Stomach (tissue), 9 donors: ENCODE measurements around the gene SPAG6. TPM values are rescaled to one million over a fixed set of nuclear protein-coding genes. Genes with fewer than 3 reads are reported as not detected.
"Not testable (repeated sequence)": the region's sequence is repeated elsewhere in the genome, so short reads cannot be mapped to it uniquely, and the experiment has no call there.

Experiments used
- DNase-seq, 2 donors: peaks; one replicate each; pipeline versions ENCODE4 v3.0.0 to v3.0.0-alpha.2; 2013 to 2019
- H3K27ac ChIP-seq, 5 donors: fragments of 200-600 bp in 4 of 5; sonication (generic) in 4 of 5; one replicate each; pipeline ENCODE4 v1.5.1; 2013 to 2019; ENCODE audit warnings: mild to moderate bottlenecking in 1 of 5, moderate library complexity in 1 of 5
- H3K27me3 ChIP-seq, 3 donors: fragments of 200-600 bp; sonication (generic); one replicate each; pipeline ENCODE4 v1.5.1; 2017 to 2019; ENCODE audit warnings: mixed run types in 1 of 3
- H3K36me3 ChIP-seq, 4 donors: fragments of 200-600 bp; sonication (generic); 1 replicate in 3 of 4; 2 replicates in 1 of 4; pipeline ENCODE4 v1.5.1; 2016 to 2019
- H3K4me1 ChIP-seq, 4 donors: fragments of 200-600 bp; sonication (generic); one replicate each; pipeline ENCODE4 v1.5.1; 2016 to 2019
- H3K4me3 ChIP-seq, 4 donors: fragments of 200-600 bp; sonication (generic) in 3 of 4; one replicate each; pipeline ENCODE4 v1.5.1; 2016 to 2019; ENCODE audit warnings: mild to moderate bottlenecking in 1 of 4
- H3K9me3 ChIP-seq, 4 donors: fragments of 200-600 bp; sonication (generic); one replicate each; pipeline ENCODE4 v1.5.1; 2016 to 2019
- CTCF ChIP-seq, 7 experiments: fragments of 450-650 bp in 4 of 7; fragments of 200-600 bp in 3 of 7; sonication (generic) in 3 of 7; IDR thresholded peaks; one replicate each; pipeline ENCODE4 v1.5.1; 2016 to 2019; ENCODE audit warnings: antibody characterized with exemption in 7 of 7, control low read depth in 2 of 7, mild to moderate bottlenecking in 1 of 7
- EP300 ChIP-seq: sonication (generic); formaldehyde crosslinking; IDR thresholded peaks from one replicate; pipeline ENCODE4 v1.6.1; 2017; ENCODE audit warnings: antibody characterized with exemption
- POLR2A ChIP-seq, 4 donors: fragments of 450-650 bp; IDR thresholded peaks; one replicate each; pipeline ENCODE4 v1.6.1; 2016; ENCODE audit warnings: antibody characterized with exemption in 4 of 4, control low read depth in 2 of 4, mild to moderate bottlenecking in 1 of 4, moderate library complexity in 1 of 4
- POLR2AphosphoS5 ChIP-seq, 3 donors: sonication (generic); formaldehyde crosslinking; IDR thresholded peaks; one replicate each; pipeline ENCODE4 v1.6.1; 2016; ENCODE audit warnings: antibody characterized with exemption in 3 of 3
- WGBS, 5 donors: extraction: QIAGEN DNeasy Blood & Tissue Kit in 3 of 5; methylation state at CpG; one replicate each; pipeline versions ENCODE4 v1.1.5 to v1.1.7; 2013 to 2018; 5-methylcytosine and 5-hydroxymethylcytosine counted together
- intact Hi-C: fragments of 100-400 bp; cut with DNase I; formaldehyde crosslinking; loops from one replicate; pipeline ENCODE4 v1.15.1; 2023; ENCODE audit warnings: low total_unique reads
- polyA plus RNA-seq, 3 donors: library from polyadenylated mRNA; stranded (reverse); fragments of 200-250 nt; gene quantifications; one replicate each; pipeline ENCODE4 v1.2.3, GENCODE V29; 2013
- total RNA-seq, 5 donors: library from RNA; depleted of rRNA; stranded (reverse); fragments of >200 nt; gene quantifications; one replicate each; pipeline versions ENCODE4 v1.1.0 to v1.2.3, GENCODE V29; 2014 to 2016
- donor health status: healthy with polysubstance abuse.
- donor health status: Bipolar disorder and iron deficiency.
- donor health status: healthy.

Gene SPAG6
- total and polyA plus RNA-seq, 8 donors = not detected

- TF ChIP-seq POLR2AphosphoS5 (IDR thresholded peaks at IDR 0.05) = no peak
- TF ChIP-seq CTCF (IDR thresholded peaks at IDR 0.05) = no peak
- no peak for TF ChIP-seq EP300
- no peak for TF ChIP-seq POLR2A (IDR thresholded peaks at IDR 0.05)
- Histone ChIP-seq H3K4me3 (no peak overlapping the region), H3K27me3 (no peaks in the 10 kb centered on the region), H3K4me1 (no peaks in the 10 kb centered on the region), H3K27ac (no peak overlapping the region), H3K36me3 (no peaks in the 10 kb centered on the region), H3K9me3 (no peaks in the 10 kb centered on the region)
- no peak for DNase-seq
- intact Hi-C loops = no loop called here
- 83 to 91% (median 84%) methylated on average over 4 of the region's 4 CpGs for WGBS, 5 donors
These were observed 11.1 kb downstream of the SPAG6 start for GRCh38 chr10:22356324-22356873.

GRCh38 chr10:22357770-22358169 lies 12.5 kb downstream of the SPAG6 start:
- H3K4me3 ChIP-seq, DNase-seq, H3K36me3 ChIP-seq, H3K4me1 ChIP-seq, H3K9me3 ChIP-seq, intact Hi-C loops, H3K27ac ChIP-seq, H3K27me3 ChIP-seq: not testable (repeated sequence)
- WGBS, 5 donors = 90 to 100% (median 91%) methylated on average over 3 of the region's 4 CpGs

- H3K27ac ChIP-seq = no peak overlapping the region
- 87 to 98% (median 91%) methylated on average over 6 of the region's 6 CpGs for WGBS, 5 donors
- no peaks in the 10 kb centered on the region for H3K27me3 ChIP-seq
- no peaks in the 10 kb centered on the region for H3K36me3 ChIP-seq
- no peak overlapping the region for H3K4me3 ChIP-seq
- no peaks in the 10 kb centered on the region for H3K9me3 ChIP-seq
- H3K4me1 ChIP-seq = no peaks in the 10 kb centered on the region
- TF ChIP-seq CTCF (IDR thresholded peaks at IDR 0.05) = no peak
- TF ChIP-seq POLR2AphosphoS5 (IDR thresholded peaks at IDR 0.05) = no peak
- no peak for TF ChIP-seq EP300
- no peak for TF ChIP-seq POLR2A (IDR thresholded peaks at IDR 0.05)
- no peak for DNase-seq
- intact Hi-C loops = no loop called here
These were observed 18.0 kb downstream of the SPAG6 start for GRCh38 chr10:22363305-22363704.

- Histone ChIP-seq H3K27ac (no peak overlapping the region), H3K36me3 (no peaks in the 10 kb centered on the region), H3K4me3 (no peak overlapping the region), H3K27me3 (no peaks in the 10 kb centered on the region), H3K4me1 (no peaks in the 10 kb centered on the region), H3K9me3 (no peaks in the 10 kb centered on the region)
- intact Hi-C loops = no loop called here
- no peak for TF ChIP-seq CTCF (IDR thresholded peaks at IDR 0.05)
- TF ChIP-seq POLR2AphosphoS5 (IDR thresholded peaks at IDR 0.05) = no peak
- no peak for TF ChIP-seq EP300
- TF ChIP-seq POLR2A (IDR thresholded peaks at IDR 0.05) = no peak
- no peak for DNase-seq
- WGBS, 5 donors = 86 to 93% (median 89%) methylated on average over 5 of the region's 5 CpGs
These were observed 19.3 kb downstream of the SPAG6 start for GRCh38 chr10:22364407-22365140.

GRCh38 chr10:22365233-22365632 lies 19.9 kb downstream of the SPAG6 start:
- WGBS, 5 donors = 91 to 100% (median 93%) methylated on average over 1 of the region's 1 CpG
- no peak for DNase-seq
- Histone ChIP-seq H3K4me1 (no peaks in the 10 kb centered on the region), H3K36me3 (no peaks in the 10 kb centered on the region), H3K4me3 (no peak overlapping the region), H3K27me3 (no peaks in the 10 kb centered on the region), H3K9me3 (no peaks in the 10 kb centered on the region), H3K27ac (no peak overlapping the region)
- intact Hi-C loops = no loop called here
- TF ChIP-seq CTCF (IDR thresholded peaks at IDR 0.05) (no peak), POLR2A (IDR thresholded peaks at IDR 0.05) (no peak), POLR2AphosphoS5 (IDR thresholded peaks at IDR 0.05) (no peak), EP300 (no peak)
